ENCODE measurements around the gene ROPN1L.

The ROPN1L gene

DNA sequence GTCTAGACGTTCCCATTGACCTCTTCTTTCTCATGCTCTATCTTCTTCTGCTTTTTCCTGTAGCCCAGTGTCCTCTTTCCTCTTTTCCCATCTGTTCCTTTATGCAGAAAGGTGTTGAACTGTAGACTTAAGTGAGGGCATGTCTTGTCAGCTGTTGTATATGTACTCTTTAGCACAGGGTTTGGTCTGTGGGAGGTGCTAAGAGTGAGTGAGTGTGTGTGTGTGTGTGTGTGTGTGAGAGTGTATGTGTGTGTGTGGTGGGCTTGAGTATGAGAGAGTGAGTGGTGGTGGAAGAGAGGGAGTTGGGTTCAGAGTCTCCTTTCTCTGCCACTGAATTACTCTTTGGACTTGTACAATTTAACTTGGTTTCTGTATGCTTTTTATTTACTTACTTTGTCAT is 10.3 kb upstream of the ROPN1L start:
- no peak for DNase-seq

DNA sequence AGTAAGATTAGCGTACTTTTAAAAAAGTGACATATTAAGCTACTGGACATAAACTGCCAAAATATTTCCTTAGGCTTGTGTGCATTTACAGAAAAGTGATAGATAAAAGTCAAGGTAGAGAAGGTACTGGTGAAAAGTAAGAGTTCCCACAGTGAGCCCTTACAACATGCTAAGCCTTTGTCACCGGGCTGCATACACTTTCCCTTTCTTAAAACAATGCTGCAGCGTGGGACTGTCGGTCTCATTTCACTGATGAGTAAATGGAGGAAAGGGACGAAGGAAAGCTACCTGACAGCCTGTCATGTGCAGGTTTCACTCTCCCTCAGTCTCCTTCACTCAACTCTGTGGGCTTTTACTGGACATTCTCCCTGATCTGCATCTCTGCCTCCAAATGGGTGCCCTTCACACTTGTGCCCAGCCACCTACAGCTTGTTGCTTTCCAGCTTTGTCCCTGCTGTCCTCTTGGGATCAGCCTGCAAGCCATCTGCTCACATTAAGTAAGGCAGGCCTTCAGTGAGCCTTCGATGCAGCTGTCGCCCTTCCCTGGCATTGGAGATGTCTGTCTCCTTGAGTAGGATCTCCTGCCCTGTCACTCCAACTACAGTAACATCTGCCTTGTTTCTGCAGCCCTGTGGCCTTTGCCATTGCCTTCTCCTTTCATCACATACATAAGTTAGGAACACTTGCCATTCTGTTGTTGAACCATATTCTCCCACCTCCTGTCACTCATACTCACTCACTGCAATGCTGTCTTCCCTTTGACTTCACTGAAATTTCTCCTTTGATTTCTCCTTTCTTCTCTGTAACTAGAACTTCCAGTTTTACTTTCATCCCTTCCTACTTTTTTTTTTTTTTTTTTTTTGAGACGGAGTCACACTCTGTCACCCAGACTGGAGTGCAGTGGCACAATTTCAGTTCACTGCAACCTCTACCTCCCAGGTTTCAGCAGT is 9.3 kb upstream of the ROPN1L start:
- DNase-seq = no peak

DNA sequence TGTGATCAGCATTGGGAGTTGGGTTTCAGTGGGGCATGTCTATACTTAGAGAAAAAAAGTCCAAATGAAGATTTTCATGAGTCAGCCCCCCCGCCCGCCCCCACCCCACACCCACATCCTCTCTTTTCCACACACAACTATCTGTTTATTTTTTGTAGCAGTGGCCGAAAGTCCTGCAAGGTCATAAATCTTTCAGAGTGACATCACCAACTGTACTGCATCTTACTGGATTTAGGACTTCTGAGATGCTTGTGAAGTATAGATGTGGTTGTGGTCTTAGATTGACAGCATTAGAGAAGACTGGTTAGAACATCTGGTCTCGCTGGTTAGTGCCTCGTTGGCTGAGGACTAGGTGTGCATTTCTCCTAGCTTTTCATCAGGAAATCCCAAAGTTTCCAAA is 7.3 kb upstream of the ROPN1L start:
- DNase-seq = no peak

DNA sequence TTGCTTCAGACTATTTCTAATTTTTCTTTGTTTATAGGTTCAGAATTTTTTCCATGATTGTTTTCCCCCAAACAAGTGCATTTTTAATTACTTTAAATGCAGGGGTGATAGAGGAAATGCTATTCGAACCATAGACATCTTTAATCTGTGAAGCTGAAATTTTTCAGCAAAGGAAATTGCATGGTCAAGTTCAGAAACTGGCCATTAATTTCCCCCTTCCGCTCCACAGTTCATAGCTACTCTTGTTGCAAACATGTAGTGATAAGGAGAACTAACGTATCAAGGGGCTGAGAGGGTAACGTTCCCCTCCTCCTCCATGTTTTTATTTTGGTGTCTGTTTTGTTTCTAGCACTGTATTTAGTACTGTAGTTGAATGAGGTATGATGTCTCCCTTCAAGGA is 3.4 kb upstream of the ROPN1L start:
- no peak for DNase-seq

DNA sequence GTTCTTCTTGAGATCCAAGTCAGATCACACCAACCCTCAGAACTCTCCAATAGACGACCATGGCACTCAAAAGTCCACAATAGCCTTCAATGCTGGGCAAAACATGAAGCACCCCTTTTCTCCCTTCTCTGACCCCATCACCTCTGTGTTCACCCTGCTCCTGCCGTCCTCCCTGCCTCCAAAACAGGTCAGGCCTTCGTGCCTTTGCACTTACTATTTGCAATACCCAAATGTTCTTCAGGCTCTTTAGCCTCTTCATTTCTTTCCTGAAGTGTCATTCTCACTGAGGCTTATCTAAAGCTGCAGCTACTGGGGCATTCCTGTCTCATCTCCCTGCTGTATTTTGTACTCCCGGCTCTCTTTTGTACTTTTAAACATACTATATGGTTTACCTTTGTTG is 2.0 kb upstream of the ROPN1L start:
- no peak for DNase-seq

DNA sequence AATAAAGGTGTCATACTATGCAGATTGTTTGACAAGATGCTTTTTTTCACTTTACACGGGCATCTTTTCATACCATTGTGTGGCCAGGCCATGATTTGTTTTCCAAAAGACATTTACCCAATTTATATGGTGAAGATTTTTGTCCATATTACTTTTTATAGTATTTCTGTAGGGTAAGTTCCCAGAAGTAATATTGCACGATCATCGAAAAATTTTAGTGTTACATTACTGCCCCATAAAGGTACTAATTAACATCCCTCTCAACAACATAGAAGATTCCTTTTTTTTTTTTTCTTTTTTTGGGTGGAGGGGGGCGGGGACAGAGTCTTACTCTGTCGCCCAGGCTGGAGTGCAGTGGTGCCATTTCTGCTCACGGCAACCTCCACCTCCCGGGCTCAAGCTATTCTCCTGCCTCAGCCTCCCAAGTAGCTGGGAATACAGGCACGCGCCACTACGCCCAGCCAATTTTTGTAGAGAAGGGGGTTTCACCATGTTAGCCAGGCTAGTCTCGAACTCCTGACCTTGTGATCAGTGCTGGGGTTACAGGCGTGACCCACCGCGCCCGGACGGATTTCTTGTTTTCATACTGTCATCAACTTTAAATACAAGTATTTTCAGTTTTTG is 1.2 kb upstream of the ROPN1L start:
- DNase-seq = no peak

DNA sequence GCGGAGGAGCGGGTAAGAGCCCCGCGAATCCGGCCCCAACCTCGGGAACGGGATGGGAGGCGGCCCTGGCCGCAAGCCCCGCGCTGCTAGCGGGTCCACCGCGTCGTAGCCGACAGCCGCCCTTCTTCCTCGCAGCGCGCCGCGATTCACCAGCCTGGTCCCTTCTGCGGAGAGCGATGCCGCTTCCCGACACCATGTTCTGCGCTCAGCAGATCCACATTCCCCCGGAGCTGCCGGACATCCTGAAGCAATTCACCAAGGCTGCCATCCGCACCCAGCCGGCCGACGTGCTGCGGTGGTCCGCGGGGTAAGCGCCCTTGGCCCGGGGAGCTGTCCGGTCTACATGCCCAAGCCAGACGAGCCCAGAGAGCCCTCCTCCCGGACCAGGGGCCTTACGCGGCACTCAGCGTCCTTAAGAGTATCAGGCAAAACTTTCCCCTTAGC is 335 bp downstream of the ROPN1L start:
- DNase-seq = no peak

DNA sequence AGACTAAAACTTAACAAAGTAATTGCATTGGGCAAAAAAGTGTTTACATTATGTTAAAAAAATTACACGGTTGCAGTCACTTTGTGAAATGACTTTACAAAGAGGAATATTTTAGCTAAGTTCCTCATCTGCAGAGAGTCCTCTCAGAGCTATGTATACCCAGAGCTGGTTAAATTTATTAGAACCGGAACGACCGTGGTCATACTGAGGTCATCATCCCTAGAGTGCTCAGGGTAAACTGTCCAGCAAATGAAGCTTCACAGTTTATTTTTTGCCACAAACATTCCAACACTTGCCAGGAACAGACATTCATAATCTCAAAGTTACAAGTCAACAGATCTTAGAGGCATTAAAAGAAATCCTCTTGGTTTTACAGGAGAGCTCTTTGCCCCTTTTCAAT is 897 bp downstream of the ROPN1L start:
- DNase-seq = no peak

DNA sequence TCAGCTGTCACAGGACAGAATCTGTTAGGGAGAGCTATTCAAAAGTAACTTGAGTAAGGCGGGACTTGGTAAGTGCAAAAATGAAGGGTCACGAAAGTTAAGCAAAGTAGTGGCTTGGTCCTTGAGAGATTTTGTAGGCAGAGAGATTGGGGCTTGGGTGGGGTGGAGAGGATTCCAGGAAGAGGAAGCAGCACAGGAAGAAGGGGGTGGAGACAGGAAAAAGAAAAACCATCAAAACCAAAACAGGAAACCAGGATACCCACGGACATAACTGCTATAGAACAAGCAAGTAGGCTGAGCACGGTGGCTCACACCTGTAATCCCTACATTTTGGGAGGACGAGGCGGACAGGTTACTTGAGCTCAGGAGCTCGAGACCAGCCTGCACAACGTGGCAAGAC is 3.7 kb downstream of the ROPN1L start:
- no peak for DNase-seq

DNA sequence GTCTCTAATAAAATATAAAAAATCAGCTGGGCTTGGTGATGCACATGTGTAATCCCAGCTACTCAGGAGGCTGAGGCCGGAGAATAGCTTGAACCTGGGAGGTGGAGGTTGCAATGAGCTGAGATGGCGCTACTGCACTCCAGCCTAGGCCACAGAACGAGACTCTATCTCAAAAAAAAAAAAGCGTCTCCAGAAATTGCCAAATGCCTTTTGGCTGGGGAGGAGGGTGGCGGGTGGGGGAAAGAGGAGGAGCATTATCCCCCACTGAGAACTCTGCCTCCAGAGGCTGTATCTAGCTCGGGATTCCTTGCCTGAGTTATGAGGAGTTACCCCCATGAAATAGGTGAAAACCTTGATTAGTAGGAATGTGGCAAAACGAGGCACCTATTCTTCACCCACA is 4.8 kb downstream of the ROPN1L start:
- DNase-seq = no peak

DNA sequence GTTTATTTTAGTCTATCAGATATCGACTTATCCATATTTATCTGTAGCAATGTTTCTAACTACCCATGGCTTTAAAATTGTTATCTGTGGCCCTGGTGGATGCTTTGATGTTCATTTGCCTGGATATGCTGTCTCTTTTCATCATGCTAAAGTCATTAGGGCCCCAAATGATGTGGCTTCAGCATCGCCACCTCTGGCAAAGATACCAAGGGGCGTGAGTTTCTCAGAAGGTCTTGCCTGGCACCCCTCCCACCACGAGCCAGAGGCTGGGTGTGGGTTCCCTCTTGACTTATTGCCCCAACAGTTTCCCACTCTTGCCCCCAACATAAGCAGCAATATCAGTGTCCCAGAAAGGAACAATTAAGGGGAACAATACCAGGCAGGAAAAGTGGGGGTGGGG is 5.4 kb downstream of the ROPN1L start:
- no peak for DNase-seq

DNA sequence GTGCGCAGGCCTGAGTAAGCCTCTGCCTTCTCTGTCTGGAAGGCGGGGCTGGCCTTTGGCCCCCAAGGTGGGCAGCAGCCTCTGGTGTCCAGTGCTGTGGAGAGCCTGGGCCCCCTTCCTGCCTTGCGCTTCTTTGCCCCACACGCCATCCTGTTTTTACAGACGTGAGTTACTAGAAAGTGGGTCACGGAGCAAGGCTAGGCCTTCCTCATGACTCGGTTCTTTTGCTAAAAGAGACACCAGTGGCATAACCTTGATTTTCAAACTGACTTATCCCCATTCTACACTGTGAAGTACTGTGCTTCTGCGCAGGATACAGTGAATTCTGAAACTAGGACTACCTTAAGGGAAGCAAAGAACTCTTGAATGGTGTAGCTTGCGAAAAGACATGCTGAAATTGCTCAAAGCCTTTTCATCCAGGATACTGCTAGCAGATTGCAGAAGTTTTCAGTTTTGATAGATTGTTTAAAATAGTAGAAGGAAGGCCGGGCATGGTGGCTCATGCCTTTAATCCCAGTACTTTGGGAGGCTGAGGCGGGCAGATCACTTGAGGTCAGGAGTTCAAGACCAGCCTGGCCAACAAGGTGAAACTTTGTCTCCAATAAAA is 7.2 kb downstream of the ROPN1L start:
- no peak for DNase-seq

DNA sequence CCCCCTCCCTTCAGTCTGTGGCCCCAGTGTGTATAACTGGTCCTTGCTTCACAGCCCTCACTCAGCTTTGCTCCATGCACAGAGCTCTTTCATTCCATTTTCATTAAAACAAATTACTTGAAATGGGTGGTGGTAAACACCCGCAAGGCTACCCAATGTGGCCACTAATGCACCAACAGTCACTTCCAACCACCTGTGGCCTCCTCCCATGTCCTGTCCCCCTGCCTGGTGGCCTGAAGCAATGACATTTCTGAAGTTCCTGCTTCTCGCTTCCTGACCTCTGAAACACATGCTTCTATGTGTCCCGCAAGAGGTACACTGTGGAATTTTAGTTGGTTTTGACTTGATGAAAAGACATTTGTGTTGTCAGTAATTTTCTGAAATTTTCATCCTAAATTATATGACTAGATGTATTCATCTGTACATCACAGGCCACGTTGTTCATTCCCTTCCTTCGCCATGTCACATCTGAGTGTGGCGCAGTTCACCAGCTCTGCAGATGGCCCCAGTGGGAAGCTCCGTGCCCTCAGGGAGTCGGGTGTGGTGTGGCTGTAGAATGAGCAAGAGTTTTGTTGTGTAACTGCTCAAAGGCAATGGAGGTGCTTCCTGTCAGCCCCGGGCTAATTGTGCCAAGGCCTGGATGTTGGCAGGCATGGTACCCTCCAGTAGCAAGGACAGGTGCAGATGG is 9.6 kb downstream of the ROPN1L start:
- DNase-seq = no peak

DNA sequence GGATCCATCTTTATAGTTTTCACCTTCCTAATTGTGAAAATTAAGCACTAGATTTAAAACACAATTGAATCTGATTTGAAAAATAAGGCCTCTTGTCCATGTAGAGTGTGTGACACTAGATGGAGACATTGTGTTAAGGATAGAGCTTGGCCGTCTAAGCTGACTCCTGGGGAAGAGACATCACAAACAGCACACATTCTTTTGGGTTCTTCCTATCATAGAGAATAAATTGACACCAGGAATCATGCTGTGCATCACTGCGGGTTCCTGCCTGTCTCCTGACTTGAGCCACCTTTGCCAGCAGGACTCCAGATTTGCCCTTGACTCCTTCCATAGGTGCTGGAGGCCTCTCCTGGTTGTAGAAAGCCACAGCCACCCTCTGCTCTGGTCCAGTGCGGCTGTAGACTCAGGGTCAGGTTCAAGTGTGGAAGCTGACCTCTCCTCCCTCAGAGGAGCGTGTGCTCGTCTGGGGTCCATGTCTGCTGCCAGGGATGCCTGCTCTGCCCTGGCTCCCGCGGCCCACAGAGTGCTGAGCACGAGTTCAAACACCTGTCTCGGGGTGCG is 11.2 kb downstream of the ROPN1L start:
- no peak for DNase-seq

DNA sequence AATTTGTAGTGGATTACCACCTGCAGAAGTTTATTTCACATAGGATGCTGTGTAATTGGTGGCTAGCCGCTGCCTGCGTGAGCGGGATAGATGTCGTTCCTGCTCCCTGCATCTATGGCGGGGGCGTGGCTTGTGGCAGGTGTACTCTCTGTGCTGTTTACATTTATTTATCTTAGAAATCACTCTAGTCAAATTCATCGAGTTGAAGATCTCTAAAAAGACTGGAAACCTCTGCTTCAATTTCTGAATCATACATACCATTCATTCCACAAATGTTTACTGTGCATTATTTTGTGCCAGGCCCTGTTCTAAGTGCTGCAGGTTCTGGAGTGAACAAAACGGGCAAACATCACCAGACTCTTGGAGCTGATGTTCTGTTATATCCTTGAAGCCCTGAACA is 11.9 kb downstream of the ROPN1L start:
- DNase-seq = no peak

DNA sequence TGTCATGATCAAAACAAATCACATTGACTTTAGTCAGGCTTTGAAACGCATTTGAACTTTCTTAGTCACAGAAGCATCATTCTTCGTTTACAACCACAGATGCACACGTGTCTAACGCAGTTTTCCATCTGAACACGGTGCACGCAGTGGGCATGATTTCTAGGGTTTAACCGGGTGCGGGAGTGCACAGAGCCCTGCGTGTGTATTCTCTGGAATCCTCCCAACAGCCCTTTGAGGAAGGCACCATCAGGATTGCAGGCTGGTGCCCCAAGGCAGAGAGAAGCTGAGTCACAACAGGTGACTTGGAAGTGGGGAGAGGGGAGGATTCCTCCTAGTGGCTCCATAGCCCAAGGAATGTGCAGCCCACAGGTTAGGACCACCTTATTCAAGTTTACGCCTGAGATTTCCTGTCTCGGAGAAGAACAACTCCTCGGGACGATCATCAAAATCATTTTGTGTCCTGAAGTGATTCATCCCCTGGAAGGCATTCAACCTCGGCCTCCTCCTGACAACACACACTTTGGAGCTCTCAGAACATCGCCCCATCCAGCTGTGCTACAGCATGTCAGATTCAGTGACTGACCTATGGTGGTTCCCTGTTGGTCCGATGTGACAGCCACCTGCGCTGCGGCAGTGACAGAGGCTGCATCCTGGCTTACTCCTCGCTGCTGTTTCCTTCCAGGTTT is 13.1 kb downstream of the ROPN1L start:
- no peak for DNase-seq

DNA sequence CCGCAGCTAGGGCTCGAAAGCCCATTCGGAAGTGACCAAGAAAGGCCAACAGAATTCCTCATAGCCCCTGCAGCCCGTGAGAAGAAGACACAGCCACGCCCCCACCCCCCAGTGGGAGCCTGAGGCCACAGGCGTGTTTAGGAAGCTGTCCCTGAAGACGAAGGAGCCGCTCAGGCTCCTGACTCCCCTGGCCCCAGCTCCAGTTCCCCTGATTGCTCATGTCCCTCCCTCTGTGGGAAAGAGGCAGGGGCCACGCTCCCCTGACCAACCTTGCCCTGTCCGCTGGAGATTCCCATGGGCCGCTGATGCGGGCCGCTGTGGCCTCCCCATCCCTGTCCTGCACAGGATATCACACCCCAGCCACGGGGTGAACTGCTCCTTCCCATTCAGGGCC is 13.6 kb downstream of the ROPN1L start:
- DNase-seq = no peak

DNA sequence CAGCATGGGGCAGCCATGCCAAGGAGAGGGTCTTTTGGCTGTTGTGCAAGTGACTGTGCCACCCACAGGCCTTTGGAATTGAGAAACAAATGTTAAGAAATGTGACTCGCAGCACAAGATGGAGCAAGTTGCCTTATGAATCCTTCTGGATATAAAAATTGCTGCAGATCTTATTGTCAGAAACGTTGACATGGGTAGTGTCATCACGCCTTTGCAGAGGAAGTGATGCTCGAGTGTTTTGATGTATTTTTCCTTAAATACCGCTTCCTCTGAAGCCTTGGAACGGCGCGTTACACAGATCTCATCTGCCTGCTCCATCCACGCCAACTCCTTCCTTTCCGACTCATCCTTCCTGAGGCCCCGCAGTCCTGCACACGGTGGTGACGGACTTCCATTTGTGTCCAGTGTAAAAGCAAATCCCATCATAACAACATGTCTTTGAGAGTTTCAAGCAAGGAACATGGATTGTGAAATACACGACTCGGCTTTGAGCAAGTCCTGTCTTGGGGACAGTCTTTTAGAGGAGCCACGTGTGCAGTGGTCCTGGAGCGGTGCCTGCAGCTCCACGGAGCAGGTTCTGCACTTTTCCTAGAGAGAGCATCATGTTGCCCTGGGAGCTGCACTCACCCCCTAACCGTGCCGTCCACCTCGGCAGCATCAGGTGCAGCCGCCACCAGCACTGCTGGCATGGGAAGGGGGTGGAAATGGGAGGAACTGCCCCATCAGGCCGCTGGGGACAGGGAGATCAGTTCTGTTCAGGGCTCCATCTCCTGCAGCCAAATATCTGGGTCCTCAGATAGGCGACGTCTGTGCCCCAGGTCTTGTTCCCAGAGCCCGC is 15.1 kb downstream of the ROPN1L start:
- DNase-seq = no peak

DNA sequence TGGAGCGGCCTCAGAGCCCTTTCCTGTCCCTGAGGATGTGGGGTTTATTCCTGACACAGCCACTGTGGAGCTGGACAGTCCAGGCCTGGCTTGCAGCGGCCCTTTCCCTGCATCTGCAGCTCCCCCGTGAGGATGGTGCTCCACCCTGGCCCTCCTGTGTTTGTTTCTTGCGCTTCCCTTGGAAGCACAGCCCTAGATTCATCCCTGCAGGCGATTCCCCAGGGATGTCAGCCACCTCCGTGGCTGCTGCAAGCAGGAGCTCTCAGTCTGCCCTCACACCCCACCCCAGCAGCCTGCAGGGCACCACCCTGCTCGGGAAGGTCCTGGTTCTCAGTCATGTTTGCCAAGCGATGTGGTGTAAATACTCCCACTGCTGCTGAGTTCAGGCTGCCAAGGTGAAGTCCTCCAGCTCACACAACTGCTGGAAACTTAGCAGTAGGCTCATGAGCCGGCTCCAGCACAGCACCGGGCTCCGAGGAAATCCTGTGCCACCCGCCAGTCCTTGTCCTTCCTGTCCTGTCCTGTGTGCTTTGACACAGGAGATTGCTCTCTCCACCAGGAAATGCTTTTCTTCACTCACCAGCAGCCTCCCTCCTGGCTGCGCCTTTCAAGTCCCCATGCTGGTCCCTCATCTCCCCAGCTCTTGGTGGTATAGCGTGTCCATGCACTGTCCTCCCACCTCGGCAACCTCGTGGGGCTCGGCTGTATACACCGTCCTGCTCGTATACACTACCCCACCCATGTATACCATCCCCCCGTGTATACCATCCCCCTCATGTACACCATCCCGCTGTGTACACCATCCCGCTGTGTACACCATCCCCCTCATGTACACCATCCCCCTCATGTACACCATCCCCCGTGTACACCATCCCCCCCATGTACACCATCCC is 16.2 kb downstream of the ROPN1L start:
- DNase-seq = no peak
